CD4-positive, alpha-beta T cell (primary cell): ENCODE measurements around the gene XYLT1. TPM values are rescaled to one million over a fixed set of nuclear protein-coding genes. Genes with fewer than 3 reads are reported as not detected.

Experiments used
- ATAC-seq: fragments of 200-7000 bp; cut with Tn5 transposase; one replicate; pipeline ENCODE4 v1.10.0; 2022; ENCODE audit warnings: mild to moderate bottlenecking; ENCODE audit not compliant: poor library complexity
- CTCF ChIA-PET: fragments of 350-600 bp; sonication (Branson Sonifier 250); formaldehyde crosslinking; loops from one replicate; lab custom pipeline; 2021; ENCODE audit warnings: antibody characterized with exemption, inconsistent platforms; lab: Charles Lee
- POLR2A ChIA-PET: fragments of 350-600 bp; sonication (Branson Sonifier 250); formaldehyde crosslinking; loops from one replicate; lab custom pipeline; 2021; ENCODE audit warnings: antibody characterized with exemption, inconsistent platforms; lab: Charles Lee
- DNase-seq, 14 experiments: peaks; one replicate each; pipeline ENCODE4 v3.0.0-alpha.2; 2013 to 2020; ENCODE audit warnings: mixed read lengths in 2 of 14
- H3K27ac ChIP-seq, 2 donors: one replicate each; pipeline versions ENCODE4 v1.5.1 to v1.7.0; 2013; ENCODE audit warnings: low read length in 2 of 2, low read depth in 1 of 2, mild to moderate bottlenecking in 1 of 2
- H3K27me3 ChIP-seq, 2 experiments: 1 replicate in 1 of 2; 2 replicates in 1 of 2; pipeline versions ENCODE4 v1.6.1 to v1.7.0; 2013; ENCODE audit warnings: low read length in 2 of 2, control low read depth in 1 of 2, mild to moderate bottlenecking in 1 of 2, moderate library complexity in 1 of 2; ENCODE audit not compliant: insufficient read depth in 2 of 2, control insufficient read depth in 1 of 2
- H3K36me3 ChIP-seq: one replicate; pipeline ENCODE4 v1.6.1; 2013; ENCODE audit warnings: low read length, control low read depth; ENCODE audit not compliant: insufficient read depth
- H3K4me1 ChIP-seq: one replicate; pipeline ENCODE4 v1.6.1; 2013; ENCODE audit warnings: low read length, control low read depth; ENCODE audit not compliant: insufficient read depth
- H3K4me3 ChIP-seq: one replicate; pipeline ENCODE4 v1.5.1; 2013; ENCODE audit warnings: mild to moderate bottlenecking, low read length, moderate library complexity
- H3K9me3 ChIP-seq, 2 experiments: 1 replicate in 1 of 2; 2 replicates in 1 of 2; pipeline versions ENCODE4 v1.6.1 to v1.7.0; 2013; ENCODE audit warnings: low read length in 2 of 2, mild to moderate bottlenecking in 2 of 2, control low read depth in 1 of 2, moderate library complexity in 1 of 2; ENCODE audit not compliant: control insufficient read depth in 1 of 2, insufficient read depth in 1 of 2
- H3K27ac Mint-ChIP-seq: one replicate; pipeline ENCODE4 v1.8.0; 2020; ENCODE audit warnings: mixed read lengths
- H3K27me3 Mint-ChIP-seq: one replicate; pipeline ENCODE4 v1.8.0; 2021; ENCODE audit warnings: mixed read lengths
- H3K36me3 Mint-ChIP-seq: one replicate; pipeline ENCODE4 v1.8.0; 2021; ENCODE audit warnings: low read depth, mixed read lengths
- H3K4me1 Mint-ChIP-seq: one replicate; pipeline ENCODE4 v1.8.0; 2021; ENCODE audit warnings: low read depth, mixed read lengths
- H3K4me3 Mint-ChIP-seq: one replicate; pipeline ENCODE4 v1.8.0; 2020; ENCODE audit warnings: mild to moderate bottlenecking, mixed read lengths
- H3K9me3 Mint-ChIP-seq: one replicate; pipeline ENCODE4 v1.8.0; 2020; ENCODE audit warnings: mixed read lengths
- CTCF ChIP-seq: fragments of 200-600 bp; IDR thresholded peaks from one replicate; pipeline ENCODE4 v1.8.0; 2022; ENCODE audit warnings: antibody characterized with exemption, mild to moderate bottlenecking
- intact Hi-C, 2 experiments: fragments of 100-400 bp; cut with DNase I in 1 of 2; cut with micrococcal nuclease in 1 of 2; formaldehyde crosslinking; loops; one replicate each; pipeline versions ENCODE4 v1.15.1 to v1.9.0; 2023 to 2025; cut with DNase I, micrococcal nuclease
- total RNA-seq, 174 experiments: library from RNA in 2 of 174; stranded (reverse) in 2 of 174; gene quantifications; one replicate each; pipeline ENCODE4 v1.2.3 and lab custom pipeline; 2021 to 2026

Gene XYLT1
- total RNA-seq, 2 experiments from 2014 or later, result 26.0 to 27.1 TPM

GRCh38 chr16:17194190-17194780 lies 276.5 kb downstream of the XYLT1 start:
- no peaks in the 10 kb centered on the region for H3K27me3 ChIP-seq
- H3K27me3 Mint-ChIP-seq, result no peaks in the 10 kb centered on the region
- CTCF ChIA-PET, result interaction anchor here (0.5 to 1.6 kb wide), 3 partner anchors 170 to 1403 kb away, joined by 3 to 4 read pairs (median 3); no protein-coding TSS in a partner anchor
- DNase-seq (peak; percentile 36 to 77 (median 50)), ATAC-seq (no peak)
- no peaks in the 10 kb centered on the region for H3K4me1 ChIP-seq
- H3K36me3 ChIP-seq, result peaks cover 31% of the 10 kb centered on the region
- no peaks in the 10 kb centered on the region for H3K4me1 Mint-ChIP-seq
- H3K27ac Mint-ChIP-seq, result no peak overlapping the region
- peak; percentile 73 for TF ChIP-seq CTCF
- no peaks in the 10 kb centered on the region for H3K9me3 ChIP-seq
- intact Hi-C loops, result loop anchor here (2.0 to 10.0 kb wide), 3 partner anchors 275 to 383 kb away; no protein-coding TSS in a partner anchor
- POLR2A ChIA-PET, result interaction anchor here (1.3 kb wide), 1 partner anchor 273 kb away, joined by 4 read pairs; no protein-coding TSS in a partner anchor
- H3K27ac ChIP-seq, result no peak overlapping the region
- no peak overlapping the region for H3K4me3 ChIP-seq
- H3K4me3 Mint-ChIP-seq, result no peak overlapping the region
- no peaks in the 10 kb centered on the region for H3K9me3 Mint-ChIP-seq
- peaks cover 89% of the 10 kb centered on the region for H3K36me3 Mint-ChIP-seq

- H3K36me3 ChIP-seq, result peaks cover 28% of the 10 kb centered on the region
- no peak for TF ChIP-seq CTCF
- H3K4me3 Mint-ChIP-seq, result no peak overlapping the region
- POLR2A ChIA-PET, result interaction anchor here (1.3 kb wide), 1 partner anchor 274 kb away, joined by 4 read pairs; no protein-coding TSS in a partner anchor
- no peaks in the 10 kb centered on the region for H3K4me1 ChIP-seq
- no peak overlapping the region for H3K4me3 ChIP-seq
- no peaks in the 10 kb centered on the region for H3K4me1 Mint-ChIP-seq
- peaks cover 89% of the 10 kb centered on the region for H3K36me3 Mint-ChIP-seq
- intact Hi-C loops, result loop anchor here (2.0 to 10.0 kb wide), 3 partner anchors 275 to 384 kb away; no protein-coding TSS in a partner anchor
- DNase-seq (no peak), ATAC-seq (no peak)
- no peaks in the 10 kb centered on the region for H3K27me3 Mint-ChIP-seq
- CTCF ChIA-PET, result interaction anchor here (0.5 to 1.6 kb wide), 3 partner anchors 171 to 1403 kb away, joined by 3 to 4 read pairs (median 3); no protein-coding TSS in a partner anchor
- H3K9me3 Mint-ChIP-seq, result no peaks in the 10 kb centered on the region
- no peaks in the 10 kb centered on the region for H3K27me3 ChIP-seq
- H3K9me3 ChIP-seq, result no peaks in the 10 kb centered on the region
- no peak overlapping the region for H3K27ac ChIP-seq
- no peak overlapping the region for H3K27ac Mint-ChIP-seq
Measured at GRCh38 chr16:17193566-17194100, 277.1 kb downstream of the XYLT1 start.

GRCh38 chr16:17184026-17184425 lies 286.7 kb downstream of the XYLT1 start:
- intact Hi-C loops, result no loop called here
- no peak for ATAC-seq
- Mint-ChIP-seq H3K9me3 (no peaks in the 10 kb centered on the region), H3K36me3 (peaks cover 60% of the 10 kb centered on the region), H3K4me1 (no peaks in the 10 kb centered on the region), H3K27me3 (no peaks in the 10 kb centered on the region), H3K27ac (no peak overlapping the region), H3K4me3 (no peak overlapping the region)
- no peak for DNase-seq
- H3K27me3 ChIP-seq, result no peaks in the 10 kb centered on the region
- POLR2A ChIA-PET, result no interaction called here
- H3K27ac ChIP-seq, result no peak overlapping the region
- no peaks in the 10 kb centered on the region for H3K4me1 ChIP-seq
- H3K9me3 ChIP-seq, result no peaks in the 10 kb centered on the region
- no peak for TF ChIP-seq CTCF
- CTCF ChIA-PET, result no interaction called here
- H3K4me3 ChIP-seq, result no peak overlapping the region
- H3K36me3 ChIP-seq, result peaks cover 18% of the 10 kb centered on the region
